Measurements from ENCODE around the gene SLC39A11.

The SLC39A11 gene

DNA sequence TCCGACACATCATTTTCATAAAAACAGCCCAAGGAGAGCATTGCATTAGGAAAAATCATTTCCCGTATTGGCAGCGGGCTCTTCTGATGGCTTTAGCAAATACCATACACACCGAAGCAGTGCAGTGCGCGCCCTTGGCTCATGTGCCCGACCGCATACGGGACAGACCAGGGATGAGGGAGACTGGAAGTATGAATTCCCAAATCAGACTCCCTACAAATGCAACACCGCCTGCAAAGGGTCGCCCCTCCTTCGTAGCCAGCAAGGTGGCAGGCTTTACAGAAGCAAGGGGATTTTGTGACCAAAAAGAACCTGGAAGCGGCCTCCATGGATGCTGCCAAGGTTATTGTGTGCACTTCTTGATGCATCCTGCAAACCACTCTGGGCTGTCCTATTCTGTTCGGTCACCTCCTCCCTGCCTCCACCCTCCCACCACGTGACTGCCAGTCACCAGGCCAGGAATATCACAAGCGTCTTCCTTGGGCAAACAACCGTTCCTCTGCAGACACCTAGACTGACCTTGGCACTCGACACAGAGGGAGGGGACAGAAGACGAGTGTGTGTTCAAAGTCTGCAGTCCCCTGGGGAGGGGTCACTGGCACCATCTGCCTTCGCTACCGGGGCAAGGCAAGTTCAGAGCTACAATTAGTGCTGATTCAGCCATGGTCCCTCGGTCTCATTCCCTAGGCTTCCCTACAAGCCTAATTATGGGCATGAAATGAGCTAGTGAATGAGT, 460.4 kb downstream of the SLC39A11 start:
- Histone ChIP-seq H3K27ac (ENCODE audit: low read depth in 2 of 2, low read length in 2 of 2) (peak overlapping the region; percentile 84 to 85), H3K27me3 (ENCODE audit: control insufficient read depth in 2 of 2, insufficient read depth in 2 of 2, low read length in 2 of 2) (no peaks in the 10 kb centered on the region), H3K9ac (ENCODE audit: low read depth in 1 of 2, low read length in 2 of 2) (peak overlapping the region; percentile 49 to 61)

GRCh38 chr17:72631568-72631948, 460.9 kb downstream of the SLC39A11 start:
- Histone ChIP-seq H3K9ac (ENCODE audit: low read depth in 1 of 2, low read length in 2 of 2) (peak overlapping the region; percentile 16 to 61), H3K27me3 (ENCODE audit: control insufficient read depth in 2 of 2, insufficient read depth in 2 of 2, low read length in 2 of 2) (no peaks in the 10 kb centered on the region), H3K4me3 (ENCODE audit: low read length in 2 of 2) (no peak overlapping the region), H3K4me1 (ENCODE audit: control insufficient read depth in 2 of 2, insufficient read depth in 2 of 2, low read length in 2 of 2) (peaks cover 19 to 39% of the 10 kb centered on the region in 2 donors), H3K27ac (ENCODE audit: low read depth in 2 of 2, low read length in 2 of 2) (peak overlapping the region; percentile 84 to 85), H3K36me3 (ENCODE audit: control insufficient read depth in 2 of 2, insufficient read depth in 2 of 2, low read length in 2 of 2) (no peaks in the 10 kb centered on the region), H3K9me3 (ENCODE audit: control insufficient read depth in 2 of 2, low read length in 2 of 2) (no peaks in the 10 kb centered on the region)

More for the DNA sequence above, 460.4 kb downstream of the SLC39A11 start:
- Histone ChIP-seq H3K4me3 (ENCODE audit: low read length in 2 of 2) (no peak overlapping the region), H3K36me3 (ENCODE audit: control insufficient read depth in 2 of 2, insufficient read depth in 2 of 2, low read length in 2 of 2) (no peaks in the 10 kb centered on the region), H3K4me1 (ENCODE audit: control insufficient read depth in 2 of 2, insufficient read depth in 2 of 2, low read length in 2 of 2) (peaks cover 19 to 39% of the 10 kb centered on the region in 2 donors), H3K9me3 (ENCODE audit: control insufficient read depth in 2 of 2, low read length in 2 of 2) (no peaks in the 10 kb centered on the region)

- Histone ChIP-seq H3K9me3 (ENCODE audit: control insufficient read depth in 2 of 2, low read length in 2 of 2) (peaks cover 0 to 1% of the 10 kb centered on the region in 2 donors), H3K9ac (ENCODE audit: low read depth in 1 of 2, low read length in 2 of 2) (no peak overlapping the region), H3K27ac (ENCODE audit: low read depth in 2 of 2, low read length in 2 of 2) (no peak overlapping the region), H3K4me3 (ENCODE audit: low read length in 2 of 2) (no peak overlapping the region), H3K4me1 (ENCODE audit: control insufficient read depth in 2 of 2, insufficient read depth in 2 of 2, low read length in 2 of 2) (peaks cover 0 to 2% of the 10 kb centered on the region in 2 donors), H3K36me3 (ENCODE audit: control insufficient read depth in 2 of 2, insufficient read depth in 2 of 2, low read length in 2 of 2) (no peaks in the 10 kb centered on the region), H3K27me3 (ENCODE audit: control insufficient read depth in 2 of 2, insufficient read depth in 2 of 2, low read length in 2 of 2) (peaks cover 0 to 6% of the 10 kb centered on the region in 2 donors)
Measured at GRCh38 chr17:72624652-72625051, 467.8 kb downstream of the SLC39A11 start.

- peaks cover 0 to 6% of the 10 kb centered on the region in 2 donors for H3K27me3 ChIP-seq (ENCODE audit: control insufficient read depth in 2 of 2, insufficient read depth in 2 of 2, low read length in 2 of 2)
- H3K4me3 ChIP-seq (ENCODE audit: low read length in 2 of 2) = no peak overlapping the region
- H3K36me3 ChIP-seq (ENCODE audit: control insufficient read depth in 2 of 2, insufficient read depth in 2 of 2, low read length in 2 of 2) = no peaks in the 10 kb centered on the region
- H3K9ac ChIP-seq (ENCODE audit: low read depth in 1 of 2, low read length in 2 of 2) = no peak overlapping the region
- peaks cover 0 to 2% of the 10 kb centered on the region in 2 donors for H3K4me1 ChIP-seq (ENCODE audit: control insufficient read depth in 2 of 2, insufficient read depth in 2 of 2, low read length in 2 of 2)
- H3K27ac ChIP-seq (ENCODE audit: low read depth in 2 of 2, low read length in 2 of 2) = no peak overlapping the region
- H3K9me3 ChIP-seq (ENCODE audit: control insufficient read depth in 2 of 2, low read length in 2 of 2) = peaks cover 0 to 1% of the 10 kb centered on the region in 2 donors
Measured at GRCh38 chr17:72624226-72624625, 468.3 kb downstream of the SLC39A11 start.

DNA sequence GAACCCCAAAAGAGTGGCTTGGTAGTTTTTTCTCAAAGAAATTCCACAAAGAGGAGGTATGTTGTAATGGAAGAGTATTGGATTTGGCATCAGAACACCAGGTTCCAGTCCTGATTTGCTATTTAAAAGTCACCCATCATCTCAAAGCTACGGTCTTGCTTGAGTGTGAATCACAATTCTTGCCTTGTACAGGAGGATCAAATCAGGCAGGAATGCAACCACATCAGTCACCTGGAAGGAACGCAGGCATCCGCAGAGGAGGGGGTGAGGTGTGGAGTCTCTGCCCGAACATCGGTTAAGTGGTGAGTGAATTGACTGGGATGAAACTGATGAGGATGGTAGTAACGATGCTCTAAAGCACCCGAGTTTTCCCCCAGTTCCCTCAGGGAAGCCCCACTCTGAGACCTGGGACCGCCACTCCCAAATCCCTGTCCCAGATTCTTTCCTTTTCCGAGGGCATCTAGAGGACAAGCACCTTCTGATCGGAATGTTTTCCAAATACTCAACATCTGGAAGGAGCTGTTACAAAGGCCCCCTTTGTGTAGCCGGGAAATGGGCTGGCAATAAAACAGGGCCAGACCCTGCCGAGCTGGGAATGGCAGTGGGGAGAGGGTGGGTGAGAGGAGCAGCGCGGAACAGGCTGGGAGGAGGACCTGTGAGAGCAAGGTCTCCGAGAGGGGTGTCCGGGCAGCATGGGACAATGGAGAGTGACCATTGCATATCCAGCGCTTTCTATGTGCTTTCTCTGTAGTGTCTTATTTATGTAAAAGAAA, 469.6 kb downstream of the SLC39A11 start:
- peaks cover 0 to 1% of the 10 kb centered on the region in 2 donors for H3K9me3 ChIP-seq (ENCODE audit: control insufficient read depth in 2 of 2, low read length in 2 of 2)
- H3K27me3 ChIP-seq (ENCODE audit: control insufficient read depth in 2 of 2, insufficient read depth in 2 of 2, low read length in 2 of 2) = peaks cover 0 to 6% of the 10 kb centered on the region in 2 donors
- no peak overlapping the region for H3K9ac ChIP-seq (ENCODE audit: low read depth in 1 of 2, low read length in 2 of 2)
- no peaks in the 10 kb centered on the region for H3K36me3 ChIP-seq (ENCODE audit: control insufficient read depth in 2 of 2, insufficient read depth in 2 of 2, low read length in 2 of 2)
- peaks cover 6 to 12% of the 10 kb centered on the region in 2 donors for H3K4me1 ChIP-seq (ENCODE audit: control insufficient read depth in 2 of 2, insufficient read depth in 2 of 2, low read length in 2 of 2)
- H3K27ac ChIP-seq (ENCODE audit: low read depth in 2 of 2, low read length in 2 of 2) = no peak overlapping the region
- no peak overlapping the region for H3K4me3 ChIP-seq (ENCODE audit: low read length in 2 of 2)

GRCh38 chr17:72619976-72620650, 472.4 kb downstream of the SLC39A11 start:
- H3K4me1 ChIP-seq (ENCODE audit: control insufficient read depth in 2 of 2, insufficient read depth in 2 of 2, low read length in 2 of 2) = peaks cover 30 to 37% of the 10 kb centered on the region in 2 donors
- H3K4me3 ChIP-seq (ENCODE audit: low read length in 2 of 2) = no peak overlapping the region
- H3K27me3 ChIP-seq (ENCODE audit: control insufficient read depth in 2 of 2, insufficient read depth in 2 of 2, low read length in 2 of 2) = peaks cover 0 to 6% of the 10 kb centered on the region in 2 donors
- H3K9me3 ChIP-seq (ENCODE audit: control insufficient read depth in 2 of 2, low read length in 2 of 2) = peaks cover 0 to 1% of the 10 kb centered on the region in 2 donors
- H3K27ac ChIP-seq (ENCODE audit: low read depth in 2 of 2, low read length in 2 of 2) = no peak overlapping the region
- no peaks in the 10 kb centered on the region for H3K36me3 ChIP-seq (ENCODE audit: control insufficient read depth in 2 of 2, insufficient read depth in 2 of 2, low read length in 2 of 2)
- no peak overlapping the region for H3K9ac ChIP-seq (ENCODE audit: low read depth in 1 of 2, low read length in 2 of 2)

DNA sequence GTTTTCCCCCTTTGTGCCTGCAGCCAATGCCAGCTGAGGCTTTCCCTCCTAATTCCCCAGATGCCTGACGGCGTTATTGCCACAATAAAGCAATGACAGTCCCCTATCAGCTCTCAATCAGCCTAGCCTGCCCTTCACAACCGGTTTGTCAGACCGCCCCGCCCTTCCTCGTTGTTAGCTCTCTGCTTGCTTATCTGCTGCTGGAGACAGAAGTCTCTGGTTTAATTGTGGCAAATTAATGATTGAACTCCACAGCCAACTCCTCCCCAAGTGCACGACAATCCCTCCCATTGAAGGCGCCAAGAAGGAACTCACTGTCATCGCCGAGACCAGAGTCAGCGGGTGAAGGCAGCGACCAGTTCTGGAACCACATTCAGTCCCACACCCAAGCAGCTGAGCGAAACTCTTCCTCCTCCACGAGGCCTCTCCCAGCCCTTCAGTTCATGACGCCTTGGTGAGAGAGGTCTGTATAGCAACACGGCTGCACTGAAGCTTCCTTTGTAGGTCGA, 474.4 kb downstream of the SLC39A11 start:
- peak overlapping the region; percentile 36 to 65 for H3K4me3 ChIP-seq (ENCODE audit: low read length in 2 of 2)
- no peaks in the 10 kb centered on the region for H3K36me3 ChIP-seq (ENCODE audit: control insufficient read depth in 2 of 2, insufficient read depth in 2 of 2, low read length in 2 of 2)
- no peaks in the 10 kb centered on the region for H3K9me3 ChIP-seq (ENCODE audit: control insufficient read depth in 2 of 2, low read length in 2 of 2)
- peak overlapping the region; percentile 93 to 94 for H3K27ac ChIP-seq (ENCODE audit: low read depth in 2 of 2, low read length in 2 of 2)
- peaks cover 0 to 10% of the 10 kb centered on the region in 2 donors for H3K27me3 ChIP-seq (ENCODE audit: control insufficient read depth in 2 of 2, insufficient read depth in 2 of 2, low read length in 2 of 2)
- H3K9ac ChIP-seq (ENCODE audit: low read depth in 1 of 2, low read length in 2 of 2) = peak overlapping the region; percentile 61 to 77
- H3K4me1 ChIP-seq (ENCODE audit: control insufficient read depth in 2 of 2, insufficient read depth in 2 of 2, low read length in 2 of 2) = peaks cover 46 to 55% of the 10 kb centered on the region in 2 donors

DNA sequence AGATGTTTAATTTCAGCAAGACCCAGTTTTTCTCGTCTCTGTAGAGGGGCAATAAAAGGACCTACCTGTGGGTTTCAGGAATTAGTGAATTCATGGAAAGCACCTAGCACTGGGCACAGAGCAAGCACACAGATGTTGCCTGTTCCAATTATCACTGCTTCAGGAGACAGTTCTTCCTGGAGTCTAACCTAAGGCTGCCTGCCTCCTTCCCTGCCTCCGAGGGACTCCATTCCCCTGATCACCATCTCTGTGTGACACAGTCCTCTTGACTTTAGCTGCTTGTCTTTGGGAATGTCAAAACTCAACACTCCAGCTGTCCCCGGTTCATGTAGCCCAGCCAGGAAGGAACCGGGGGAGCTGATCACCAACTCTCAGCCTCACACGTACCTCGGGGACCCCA, 474.9 kb downstream of the SLC39A11 start:
- Histone ChIP-seq H3K4me1 (ENCODE audit: control insufficient read depth in 2 of 2, insufficient read depth in 2 of 2, low read length in 2 of 2) (peaks cover 46 to 55% of the 10 kb centered on the region in 2 donors), H3K9me3 (ENCODE audit: control insufficient read depth in 2 of 2, low read length in 2 of 2) (no peaks in the 10 kb centered on the region), H3K4me3 (ENCODE audit: low read length in 2 of 2) (peak overlapping the region; percentile 12 to 49), H3K36me3 (ENCODE audit: control insufficient read depth in 2 of 2, insufficient read depth in 2 of 2, low read length in 2 of 2) (no peaks in the 10 kb centered on the region), H3K9ac (ENCODE audit: low read depth in 1 of 2, low read length in 2 of 2) (peak overlapping the region; percentile 32 to 49), H3K27ac (ENCODE audit: low read depth in 2 of 2, low read length in 2 of 2) (peak overlapping the region; percentile 93 to 94), H3K27me3 (ENCODE audit: control insufficient read depth in 2 of 2, insufficient read depth in 2 of 2, low read length in 2 of 2) (peaks cover 0 to 8% of the 10 kb centered on the region in 2 donors)

GRCh38 chr17:72616447-72616846, 476.0 kb downstream of the SLC39A11 start:
- peak overlapping the region in 1 of 2 donors; percentile 88 for H3K27ac ChIP-seq (ENCODE audit: low read depth in 2 of 2, low read length in 2 of 2)
- H3K4me1 ChIP-seq (ENCODE audit: control insufficient read depth in 2 of 2, insufficient read depth in 2 of 2, low read length in 2 of 2) = peaks cover 46 to 55% of the 10 kb centered on the region in 2 donors
- H3K4me3 ChIP-seq (ENCODE audit: low read length in 2 of 2) = no peak overlapping the region
- H3K9ac ChIP-seq (ENCODE audit: low read depth in 1 of 2, low read length in 2 of 2) = no peak overlapping the region
- no peaks in the 10 kb centered on the region for H3K36me3 ChIP-seq (ENCODE audit: control insufficient read depth in 2 of 2, insufficient read depth in 2 of 2, low read length in 2 of 2)
- H3K27me3 ChIP-seq (ENCODE audit: control insufficient read depth in 2 of 2, insufficient read depth in 2 of 2, low read length in 2 of 2) = peaks cover 0 to 4% of the 10 kb centered on the region in 2 donors
- H3K9me3 ChIP-seq (ENCODE audit: control insufficient read depth in 2 of 2, low read length in 2 of 2) = no peaks in the 10 kb centered on the region

Measured in mucosa of rectum (tissue), 2 donors.